ENCODE measurements around the gene INPP4A. TPM values are rescaled to one million over a fixed set of nuclear protein-coding genes. Genes with fewer than 3 reads are reported as not detected.

Gene INPP4A
- total RNA-seq, 6 donors from 2014 or later: 23.3 to 93.2 (median 36.5) TPM

GRCh38 chr2:98573426-98573825, 128.8 kb downstream of the INPP4A start:
- TF ChIP-seq EP300 (IDR thresholded peaks at IDR 0.05) (no peak), POLR2AphosphoS5 (IDR thresholded peaks at IDR 0.05) (no peak), CTCF (IDR thresholded peaks at IDR 0.05) (no peak), POLR2A (IDR thresholded peaks at IDR 0.05) (no peak)
- ATAC-seq (ENCODE audit: low FRiP score in 2 of 2) (no peak), DNase-seq (no peak)
- Histone ChIP-seq H3K9me3 (no peaks in the 10 kb centered on the region), H3K36me3 (peaks cover 4 to 84% (median 64%) of the 10 kb centered on the region in 4 donors), H3K4me3 (no peak overlapping the region), H3K4me1 (no peaks in the 10 kb centered on the region), H3K27me3 (no peaks in the 10 kb centered on the region), H3K27ac (no peak overlapping the region)
- 92% methylated on average over 11 to 13 of the region's 13 CpGs for WGBS, 2 donors

GRCh38 chr2:98576666-98577312, 132.1 kb downstream of the INPP4A start:
- H3K9me3 ChIP-seq: no peaks in the 10 kb centered on the region
- TF ChIP-seq POLR2AphosphoS5 (IDR thresholded peaks at IDR 0.05) (no peak), EP300 (IDR thresholded peaks at IDR 0.05) (no peak), POLR2A (IDR thresholded peaks at IDR 0.05) (no peak), CTCF (IDR thresholded peaks at IDR 0.05) (no peak)
- H3K4me1 ChIP-seq: no peaks in the 10 kb centered on the region
- no peak overlapping the region for H3K27ac ChIP-seq
- DNase-seq: no peak
- H3K4me3 ChIP-seq: no peak overlapping the region
- H3K27me3 ChIP-seq: no peaks in the 10 kb centered on the region
- H3K36me3 ChIP-seq: peaks cover 0 to 71% (median 55%) of the 10 kb centered on the region in 4 donors
- no peak for ATAC-seq (ENCODE audit: low FRiP score in 2 of 2)
- 92 to 96% methylated on average over 3 to 22 of the region's 22 CpGs for WGBS, 2 donors

- Histone ChIP-seq H3K36me3 (peaks cover 0 to 71% (median 56%) of the 10 kb centered on the region in 4 donors), H3K9me3 (no peaks in the 10 kb centered on the region), H3K27me3 (no peaks in the 10 kb centered on the region), H3K4me1 (no peaks in the 10 kb centered on the region), H3K27ac (no peak overlapping the region), H3K4me3 (no peak overlapping the region)
- ATAC-seq (ENCODE audit: low FRiP score in 2 of 2) (no peak), DNase-seq (no peak)
- 77 to 81% methylated on average over 10 of the region's 10 CpGs for WGBS, 2 donors
- no peak for TF ChIP-seq POLR2A (IDR thresholded peaks at IDR 0.05)
- no peak for TF ChIP-seq CTCF (IDR thresholded peaks at IDR 0.05)
- TF ChIP-seq EP300 (IDR thresholded peaks at IDR 0.05): no peak
- TF ChIP-seq POLR2AphosphoS5 (IDR thresholded peaks at IDR 0.05): no peak
Measured at GRCh38 chr2:98577313-98577712, 132.7 kb downstream of the INPP4A start.

GRCh38 chr2:98578231-98578630, 133.6 kb downstream of the INPP4A start:
- WGBS, 2 donors: 94 to 97% methylated on average over 6 to 9 of the region's 9 CpGs
- no peak for DNase-seq
- TF ChIP-seq CTCF (IDR thresholded peaks at IDR 0.05): no peak
- no peak for TF ChIP-seq EP300 (IDR thresholded peaks at IDR 0.05)
- no peak for TF ChIP-seq POLR2AphosphoS5 (IDR thresholded peaks at IDR 0.05)
- no peak for TF ChIP-seq POLR2A (IDR thresholded peaks at IDR 0.05)
- Histone ChIP-seq H3K4me3 (no peak overlapping the region), H3K9me3 (no peaks in the 10 kb centered on the region), H3K36me3 (peaks cover 0 to 71% (median 55%) of the 10 kb centered on the region in 4 donors), H3K4me1 (no peaks in the 10 kb centered on the region), H3K27me3 (no peaks in the 10 kb centered on the region), H3K27ac (no peak overlapping the region)
- no peak for ATAC-seq (ENCODE audit: low FRiP score in 2 of 2)

- H3K27me3 ChIP-seq: no peaks in the 10 kb centered on the region
- peaks cover 0 to 74% (median 50%) of the 10 kb centered on the region in 4 donors for H3K36me3 ChIP-seq
- H3K4me1 ChIP-seq: no peaks in the 10 kb centered on the region
- WGBS, 2 donors: 89 to 94% methylated on average over 6 to 7 of the region's 7 CpGs
- H3K4me3 ChIP-seq: no peak overlapping the region
- no peak for ATAC-seq (ENCODE audit: low FRiP score in 2 of 2)
- no peak for DNase-seq
- H3K27ac ChIP-seq: no peak overlapping the region
- H3K9me3 ChIP-seq: no peaks in the 10 kb centered on the region
- TF ChIP-seq POLR2AphosphoS5 (IDR thresholded peaks at IDR 0.05) (no peak), POLR2A (IDR thresholded peaks at IDR 0.05) (no peak), EP300 (IDR thresholded peaks at IDR 0.05) (no peak), CTCF (IDR thresholded peaks at IDR 0.05) (no peak)
Measured at GRCh38 chr2:98579926-98580325, 135.3 kb downstream of the INPP4A start.

All from upper lobe of left lung (tissue), 6 donors.